CD4-positive, alpha-beta T cell treated with Interleukin-10 for 1 hour (primary cell): ENCODE data around the gene KCNH1.

ENCODE experiments used
- DNase-seq: peaks from one replicate; pipeline ENCODE4 v3.0.0-alpha.2; 2020

Gene KCNH1

GRCh38 chr1:210629276-210629675 lies 504.7 kb downstream of the KCNH1 start:
- DNase-seq, result no peak

- DNase-seq, result no peak
These were observed 506.2 kb downstream of the KCNH1 start for GRCh38 chr1:210627755-210628154.
